Measurements from ENCODE around the gene IQGAP2.

The IQGAP2 gene

GRCh38 chr5:76483881-76484280 lies 80.8 kb downstream of the IQGAP2 start:
- DNase-seq = no peak
- H3K23ac ChIP-seq (ENCODE audit: low read length in 2 of 2) = no peak overlapping the region
- peaks cover 2 to 12% of the 10 kb centered on the region in 2 experiments for H3K27me3 ChIP-seq (ENCODE audit: control insufficient read depth in 1 of 2, insufficient read depth in 1 of 2, low read length in 2 of 2)
- no peak overlapping the region for H2BK12ac ChIP-seq (ENCODE audit: low read length in 2 of 2)
- no peak overlapping the region for H4K91ac ChIP-seq (ENCODE audit: low read length)
- H3K9me3 ChIP-seq (ENCODE audit: control insufficient read depth, low read length) = no peaks in the 10 kb centered on the region
- H3K79me1 ChIP-seq (replicated peaks; ENCODE audit: low read length, poor library complexity, severe bottlenecking) = no peaks in the 10 kb centered on the region
- H2BK120ac ChIP-seq (ENCODE audit: low read depth, low read length) = no peak overlapping the region
- H2BK15ac ChIP-seq (ENCODE audit: low read depth, poor library complexity, severe bottlenecking) = no peak overlapping the region
- no peak overlapping the region for H3K18ac ChIP-seq (ENCODE audit: low read depth in 1 of 2, low read length in 2 of 2)
- 94% methylated on average over 4 of the region's 4 CpGs for WGBS
- H3K9ac ChIP-seq (ENCODE audit: low read length) = no peak overlapping the region
- no peak overlapping the region for H3K4me2 ChIP-seq (ENCODE audit: low read length, poor library complexity, severe bottlenecking)
- no peak overlapping the region for H3K27ac ChIP-seq (ENCODE audit: low read length, poor library complexity, severe bottlenecking)
- H2AK5ac ChIP-seq (ENCODE audit: low read length, severe bottlenecking) = no peak overlapping the region
- no peaks in the 10 kb centered on the region for H3K4me1 ChIP-seq (ENCODE audit: control insufficient read depth, insufficient read depth, low read depth, low read length)
- no peak overlapping the region for H3K4ac ChIP-seq (ENCODE audit: low read depth in 1 of 2, low read length in 2 of 2)
- no peak overlapping the region for H2AFZ ChIP-seq (ENCODE audit: low read depth, low read length)
- no peaks in the 10 kb centered on the region for H3K36me3 ChIP-seq (ENCODE audit: control insufficient read depth in 1 of 2, insufficient read depth in 2 of 2, low read depth in 1 of 2, low read length in 2 of 2)
- H4K8ac ChIP-seq (ENCODE audit: low read length) = no peak overlapping the region
- H3K14ac ChIP-seq (ENCODE audit: low read length in 2 of 2) = no peak overlapping the region
- H3K4me3 ChIP-seq (ENCODE audit: insufficient read depth in 1 of 2, low read depth in 1 of 2, low read length in 2 of 2) = no peak overlapping the region
- H2BK5ac ChIP-seq (ENCODE audit: low read depth, low read length, poor library complexity, severe bottlenecking) = no peak overlapping the region

- Histone ChIP-seq H2BK120ac (ENCODE audit: low read depth, low read length) (no peak overlapping the region), H3K9me3 (ENCODE audit: control insufficient read depth, low read length) (no peaks in the 10 kb centered on the region), H3K23ac (ENCODE audit: low read length in 2 of 2) (no peak overlapping the region), H4K8ac (ENCODE audit: low read length) (no peak overlapping the region), H3K9ac (ENCODE audit: low read length) (no peak overlapping the region), H3K4me1 (ENCODE audit: control insufficient read depth, insufficient read depth, low read depth, low read length) (no peaks in the 10 kb centered on the region), H2BK12ac (ENCODE audit: low read length in 2 of 2) (no peak overlapping the region), H2AK5ac (ENCODE audit: low read length, severe bottlenecking) (no peak overlapping the region), H3K4me2 (ENCODE audit: low read length, poor library complexity, severe bottlenecking) (no peak overlapping the region), H2BK15ac (ENCODE audit: low read depth, poor library complexity, severe bottlenecking) (no peak overlapping the region), H4K91ac (ENCODE audit: low read length) (no peak overlapping the region), H2AFZ (ENCODE audit: low read depth, low read length) (no peak overlapping the region), H3K36me3 (ENCODE audit: control insufficient read depth in 1 of 2, insufficient read depth in 2 of 2, low read depth in 1 of 2, low read length in 2 of 2) (no peaks in the 10 kb centered on the region), H3K4ac (ENCODE audit: low read depth in 1 of 2, low read length in 2 of 2) (no peak overlapping the region), H3K14ac (ENCODE audit: low read length in 2 of 2) (no peak overlapping the region), H3K18ac (ENCODE audit: low read depth in 1 of 2, low read length in 2 of 2) (no peak overlapping the region), H3K79me1 (replicated peaks; ENCODE audit: low read length, poor library complexity, severe bottlenecking) (no peaks in the 10 kb centered on the region), H3K4me3 (ENCODE audit: insufficient read depth in 1 of 2, low read depth in 1 of 2, low read length in 2 of 2) (no peak overlapping the region), H3K27me3 (ENCODE audit: control insufficient read depth in 1 of 2, insufficient read depth in 1 of 2, low read length in 2 of 2) (peaks cover 2 to 13% of the 10 kb centered on the region in 2 experiments), H2BK5ac (ENCODE audit: low read depth, low read length, poor library complexity, severe bottlenecking) (no peak overlapping the region), H3K27ac (ENCODE audit: low read length, poor library complexity, severe bottlenecking) (no peak overlapping the region)
- no peak for DNase-seq
Observed at GRCh38 chr5:76485511-76485910, 82.4 kb downstream of the IQGAP2 start.

- Histone ChIP-seq H3K14ac (ENCODE audit: low read length in 2 of 2) (no peak overlapping the region), H3K27me3 (ENCODE audit: control insufficient read depth in 1 of 2, insufficient read depth in 1 of 2, low read length in 2 of 2) (peaks cover 6 to 24% of the 10 kb centered on the region in 2 experiments), H3K18ac (ENCODE audit: low read depth in 1 of 2, low read length in 2 of 2) (no peak overlapping the region), H3K9ac (ENCODE audit: low read length) (no peak overlapping the region), H3K4me3 (ENCODE audit: insufficient read depth in 1 of 2, low read depth in 1 of 2, low read length in 2 of 2) (no peak overlapping the region), H3K79me1 (replicated peaks; ENCODE audit: low read length, poor library complexity, severe bottlenecking) (no peaks in the 10 kb centered on the region), H4K91ac (ENCODE audit: low read length) (no peak overlapping the region), H2BK5ac (ENCODE audit: low read depth, low read length, poor library complexity, severe bottlenecking) (no peak overlapping the region), H2BK15ac (ENCODE audit: low read depth, poor library complexity, severe bottlenecking) (no peak overlapping the region), H3K4ac (ENCODE audit: low read depth in 1 of 2, low read length in 2 of 2) (no peak overlapping the region), H3K4me2 (ENCODE audit: low read length, poor library complexity, severe bottlenecking) (no peak overlapping the region), H2BK120ac (ENCODE audit: low read depth, low read length) (no peak overlapping the region), H3K9me3 (ENCODE audit: control insufficient read depth, low read length) (no peaks in the 10 kb centered on the region), H4K8ac (ENCODE audit: low read length) (no peak overlapping the region), H3K27ac (ENCODE audit: low read length, poor library complexity, severe bottlenecking) (no peak overlapping the region), H2AK5ac (ENCODE audit: low read length, severe bottlenecking) (no peak overlapping the region), H3K23ac (ENCODE audit: low read length in 2 of 2) (no peak overlapping the region), H3K36me3 (ENCODE audit: control insufficient read depth in 1 of 2, insufficient read depth in 2 of 2, low read depth in 1 of 2, low read length in 2 of 2) (no peaks in the 10 kb centered on the region), H3K4me1 (ENCODE audit: control insufficient read depth, insufficient read depth, low read depth, low read length) (no peaks in the 10 kb centered on the region), H2BK12ac (ENCODE audit: low read length in 2 of 2) (no peak overlapping the region), H2AFZ (ENCODE audit: low read depth, low read length) (no peak overlapping the region)
- no peak for DNase-seq
- 96% methylated on average over 3 of the region's 4 CpGs for WGBS
Observed at GRCh38 chr5:76487386-76487785, 84.3 kb downstream of the IQGAP2 start.

GRCh38 chr5:76487821-76488220 lies 84.7 kb downstream of the IQGAP2 start:
- no peak overlapping the region for H3K23ac ChIP-seq (ENCODE audit: low read length in 2 of 2)
- 91% methylated on average over 1 of the region's 1 CpG for WGBS
- H3K18ac ChIP-seq (ENCODE audit: low read depth in 1 of 2, low read length in 2 of 2) = no peak overlapping the region

More at GRCh38 chr5:76487821-76488220, 84.7 kb downstream of the IQGAP2 start:
- no peak overlapping the region for H3K27ac ChIP-seq (ENCODE audit: low read length, poor library complexity, severe bottlenecking)
- no peaks in the 10 kb centered on the region for H3K36me3 ChIP-seq (ENCODE audit: control insufficient read depth in 1 of 2, insufficient read depth in 2 of 2, low read depth in 1 of 2, low read length in 2 of 2)
- H2BK120ac ChIP-seq (ENCODE audit: low read depth, low read length) = no peak overlapping the region
- no peak overlapping the region for H2BK12ac ChIP-seq (ENCODE audit: low read length in 2 of 2)
- no peak overlapping the region for H4K91ac ChIP-seq (ENCODE audit: low read length)
- H4K8ac ChIP-seq (ENCODE audit: low read length) = no peak overlapping the region
- no peak for DNase-seq
- H3K4me1 ChIP-seq (ENCODE audit: control insufficient read depth, insufficient read depth, low read depth, low read length) = no peaks in the 10 kb centered on the region
- no peak overlapping the region for H2BK15ac ChIP-seq (ENCODE audit: low read depth, poor library complexity, severe bottlenecking)
- no peak overlapping the region for H2AK5ac ChIP-seq (ENCODE audit: low read length, severe bottlenecking)
- no peak overlapping the region for H3K4ac ChIP-seq (ENCODE audit: low read depth in 1 of 2, low read length in 2 of 2)
- no peak overlapping the region for H2AFZ ChIP-seq (ENCODE audit: low read depth, low read length)
- H3K4me3 ChIP-seq (ENCODE audit: insufficient read depth in 1 of 2, low read depth in 1 of 2, low read length in 2 of 2) = no peak overlapping the region
- H3K9me3 ChIP-seq (ENCODE audit: control insufficient read depth, low read length) = no peaks in the 10 kb centered on the region
- no peak overlapping the region for H3K9ac ChIP-seq (ENCODE audit: low read length)
- H3K14ac ChIP-seq (ENCODE audit: low read length in 2 of 2) = no peak overlapping the region
- H2BK5ac ChIP-seq (ENCODE audit: low read depth, low read length, poor library complexity, severe bottlenecking) = no peak overlapping the region
- peaks cover 7 to 26% of the 10 kb centered on the region in 2 experiments for H3K27me3 ChIP-seq (ENCODE audit: control insufficient read depth in 1 of 2, insufficient read depth in 1 of 2, low read length in 2 of 2)
- no peak overlapping the region for H3K4me2 ChIP-seq (ENCODE audit: low read length, poor library complexity, severe bottlenecking)
- no peaks in the 10 kb centered on the region for H3K79me1 ChIP-seq (replicated peaks; ENCODE audit: low read length, poor library complexity, severe bottlenecking)
